C4-2B (cell line): ENCODE measurements around the gene IFI16.

Experiments used
- H3K27ac ChIP-seq: fragments of 450-650 bp; 2 replicates; pipeline ENCODE4 v1.5.1; 2017
- CTCF ChIP-seq: fragments of 450-650 bp; conservative IDR thresholded peaks from 2 replicates; pipeline ENCODE4 v1.5.1; 2017; ENCODE audit warnings: mild to moderate bottlenecking
- ZFX ChIP-seq: fragments of 450-650 bp; IDR thresholded peaks from 2 replicates; pipeline ENCODE4 v1.6.1; 2017

Gene IFI16

GRCh38 chr1:159088546-159089183 lies 79.0 kb downstream of the IFI16 start:
- no peak for TF ChIP-seq ZFX
- no peak for TF ChIP-seq CTCF
- no peak overlapping the region for H3K27ac ChIP-seq

- H3K27ac ChIP-seq = no peak overlapping the region
Observed at GRCh38 chr1:159089184-159089791, 79.6 kb downstream of the IFI16 start.

GRCh38 chr1:159090286-159091179 lies 80.8 kb downstream of the IFI16 start:
- TF ChIP-seq CTCF (no peak), ZFX (no peak)
- no peak overlapping the region for H3K27ac ChIP-seq

More at GRCh38 chr1:159089184-159089791, 79.6 kb downstream of the IFI16 start:
- no peak for TF ChIP-seq ZFX
- TF ChIP-seq CTCF = peak; percentile 87

- no peak overlapping the region for H3K27ac ChIP-seq
- no peak for TF ChIP-seq CTCF
- TF ChIP-seq ZFX = no peak
Observed at GRCh38 chr1:159091180-159091560, 81.5 kb downstream of the IFI16 start.

- H3K27ac ChIP-seq = no peak overlapping the region
- TF ChIP-seq ZFX (no peak), CTCF (no peak)
Observed at GRCh38 chr1:159091607-159092031, 81.9 kb downstream of the IFI16 start.

GRCh38 chr1:159092036-159092760 lies 82.5 kb downstream of the IFI16 start:
- TF ChIP-seq CTCF (no peak), ZFX (no peak)
- no peak overlapping the region for H3K27ac ChIP-seq
